ENCODE measurements around the gene SH2D3C.

SH2D3C gene

DNA sequence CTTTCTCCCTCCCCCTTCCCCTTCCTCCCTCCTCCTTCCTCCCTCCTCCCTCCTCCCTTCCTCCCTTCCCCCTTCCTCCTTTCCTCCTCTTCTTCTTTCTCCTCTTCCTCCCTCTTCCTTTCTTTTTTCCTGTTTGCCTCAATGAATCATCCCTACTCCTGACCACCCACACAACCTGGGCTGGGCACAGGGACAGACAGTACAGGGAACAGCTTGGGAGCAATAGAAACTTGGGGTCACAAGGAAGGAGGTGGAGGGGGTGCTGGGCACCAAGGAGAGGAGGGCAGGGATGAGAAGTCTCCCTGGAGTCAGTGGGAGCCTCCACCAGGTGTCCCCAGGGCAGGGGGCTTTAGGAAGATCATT, 57.6 kb downstream of the SH2D3C start:
- Histone ChIP-seq H3K27me3 (replicated peaks; ENCODE audit: control insufficient read depth, insufficient read depth, low read length) (no peaks in the 10 kb centered on the region), H3K4me1 (ENCODE audit: control insufficient read depth, insufficient read depth, low read length) (peaks cover 27% of the 10 kb centered on the region), H3K9me3 (ENCODE audit: control insufficient read depth, low read length) (no peaks in the 10 kb centered on the region), H3K36me3 (ENCODE audit: control insufficient read depth, insufficient read depth, low read length, severe bottlenecking) (no peaks in the 10 kb centered on the region), H3K9ac (ENCODE audit: low read length) (no peak overlapping the region), H3K4me3 (ENCODE audit: low read length) (no peak overlapping the region)
- no peak for DNase-seq (ENCODE audit: low read depth)

DNA sequence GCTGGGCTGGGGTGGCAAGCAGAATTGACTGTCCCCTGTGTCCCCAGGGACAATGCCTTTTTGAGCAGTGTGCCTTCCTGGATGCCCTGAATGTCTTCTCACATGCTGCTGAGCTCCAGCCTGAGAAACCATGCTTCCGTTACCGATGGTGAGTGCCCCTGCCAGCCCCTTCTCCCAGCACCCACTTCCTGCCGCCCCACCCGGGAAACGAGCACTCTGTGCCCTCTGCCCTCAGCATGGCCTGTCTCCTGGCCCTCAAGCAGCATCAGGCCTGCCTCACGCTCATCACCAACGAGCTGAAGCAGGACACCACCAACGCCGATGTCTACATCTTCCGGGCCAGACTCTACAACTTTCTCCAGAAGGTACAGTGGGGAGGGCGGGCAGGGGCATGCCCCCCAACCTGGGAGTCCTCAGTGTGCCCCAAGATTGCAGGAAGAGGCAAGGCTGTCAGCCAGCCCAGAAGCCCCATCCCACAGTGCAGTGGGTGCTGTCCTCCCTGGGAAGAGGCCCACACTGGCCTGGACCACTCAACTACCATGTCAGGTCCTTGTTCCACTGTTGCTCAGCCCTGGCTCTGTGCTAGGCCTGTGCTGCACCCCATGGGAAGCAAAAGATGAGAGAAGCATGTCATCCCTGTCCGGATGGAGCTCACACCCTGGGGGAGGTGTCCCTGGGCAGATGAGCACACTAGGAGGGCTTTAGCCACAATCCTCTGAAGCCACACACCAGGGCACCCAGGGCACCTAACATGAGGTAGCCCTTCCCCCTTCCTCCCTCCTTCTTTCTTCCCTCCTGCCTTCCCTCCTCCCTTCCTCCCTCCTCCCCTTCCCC, 58.2 kb downstream of the SH2D3C start:
- H3K27me3 ChIP-seq (replicated peaks; ENCODE audit: control insufficient read depth, insufficient read depth, low read length): no peaks in the 10 kb centered on the region
- H3K36me3 ChIP-seq (ENCODE audit: control insufficient read depth, insufficient read depth, low read length, severe bottlenecking): no peaks in the 10 kb centered on the region
- H3K4me3 ChIP-seq (ENCODE audit: low read length): no peak overlapping the region
- no peak overlapping the region for H3K9ac ChIP-seq (ENCODE audit: low read length)
- peaks cover 27% of the 10 kb centered on the region for H3K4me1 ChIP-seq (ENCODE audit: control insufficient read depth, insufficient read depth, low read length)
- no peaks in the 10 kb centered on the region for H3K9me3 ChIP-seq (ENCODE audit: control insufficient read depth, low read length)
- no peak for DNase-seq (ENCODE audit: low read depth)

DNA sequence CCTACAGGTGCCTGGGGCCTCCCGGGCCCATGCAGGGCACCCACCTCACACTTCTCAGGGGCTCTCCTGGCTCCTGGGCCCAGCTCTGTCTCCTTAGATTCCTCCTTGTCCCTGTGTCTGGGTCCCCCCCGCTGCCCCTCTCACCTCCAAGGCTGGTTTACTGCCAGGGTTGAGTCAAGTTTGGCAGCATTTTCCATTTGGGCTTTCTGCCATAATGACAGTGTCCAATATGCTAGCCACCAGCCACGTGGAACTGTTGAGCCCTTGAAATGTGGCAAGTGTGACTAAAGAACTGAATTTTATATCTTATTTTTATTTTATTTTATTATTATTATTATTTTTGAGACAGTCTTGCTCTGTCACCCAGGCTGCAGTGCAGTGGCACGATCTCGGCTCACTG, 60.7 kb downstream of the SH2D3C start:
- DNase-seq (ENCODE audit: low read depth): no peak
- Histone ChIP-seq H3K36me3 (ENCODE audit: control insufficient read depth, insufficient read depth, low read length, severe bottlenecking) (no peaks in the 10 kb centered on the region), H3K27me3 (replicated peaks; ENCODE audit: control insufficient read depth, insufficient read depth, low read length) (no peaks in the 10 kb centered on the region), H3K4me1 (ENCODE audit: control insufficient read depth, insufficient read depth, low read length) (peaks cover 16% of the 10 kb centered on the region), H3K4me3 (ENCODE audit: low read length) (no peak overlapping the region), H3K9me3 (ENCODE audit: control insufficient read depth, low read length) (no peaks in the 10 kb centered on the region), H3K9ac (ENCODE audit: low read length) (no peak overlapping the region)

DNA sequence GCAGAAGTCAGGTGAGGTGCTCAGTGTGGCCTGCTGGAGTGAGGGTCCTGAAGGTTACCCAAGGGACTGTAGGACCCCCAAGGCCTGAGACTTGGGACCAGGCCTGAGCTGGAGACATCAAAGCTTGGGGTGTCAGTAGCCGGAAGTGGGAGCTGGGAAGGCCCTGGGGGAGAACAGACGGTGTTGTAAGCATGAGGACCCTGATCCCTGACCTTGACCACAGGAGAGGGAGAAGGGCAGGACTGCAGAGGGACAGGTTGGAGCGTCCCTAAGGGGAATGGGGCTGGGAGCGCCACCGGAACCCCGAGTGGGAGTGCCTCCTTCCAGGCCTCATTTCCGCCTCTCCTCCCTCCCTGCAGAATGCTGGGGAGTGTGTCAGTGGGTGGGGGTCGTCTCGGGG, 62.1 kb downstream of the SH2D3C start:
- Histone ChIP-seq H3K9me3 (ENCODE audit: control insufficient read depth, low read length) (no peaks in the 10 kb centered on the region), H3K36me3 (ENCODE audit: control insufficient read depth, insufficient read depth, low read length, severe bottlenecking) (no peaks in the 10 kb centered on the region), H3K4me3 (ENCODE audit: low read length) (peak overlapping the region; percentile 90), H3K9ac (ENCODE audit: low read length) (peak overlapping the region; percentile 88), H3K4me1 (ENCODE audit: control insufficient read depth, insufficient read depth, low read length) (peaks cover 16% of the 10 kb centered on the region), H3K27me3 (replicated peaks; ENCODE audit: control insufficient read depth, insufficient read depth, low read length) (no peaks in the 10 kb centered on the region)
- no peak for DNase-seq (ENCODE audit: low read depth)

DNA sequence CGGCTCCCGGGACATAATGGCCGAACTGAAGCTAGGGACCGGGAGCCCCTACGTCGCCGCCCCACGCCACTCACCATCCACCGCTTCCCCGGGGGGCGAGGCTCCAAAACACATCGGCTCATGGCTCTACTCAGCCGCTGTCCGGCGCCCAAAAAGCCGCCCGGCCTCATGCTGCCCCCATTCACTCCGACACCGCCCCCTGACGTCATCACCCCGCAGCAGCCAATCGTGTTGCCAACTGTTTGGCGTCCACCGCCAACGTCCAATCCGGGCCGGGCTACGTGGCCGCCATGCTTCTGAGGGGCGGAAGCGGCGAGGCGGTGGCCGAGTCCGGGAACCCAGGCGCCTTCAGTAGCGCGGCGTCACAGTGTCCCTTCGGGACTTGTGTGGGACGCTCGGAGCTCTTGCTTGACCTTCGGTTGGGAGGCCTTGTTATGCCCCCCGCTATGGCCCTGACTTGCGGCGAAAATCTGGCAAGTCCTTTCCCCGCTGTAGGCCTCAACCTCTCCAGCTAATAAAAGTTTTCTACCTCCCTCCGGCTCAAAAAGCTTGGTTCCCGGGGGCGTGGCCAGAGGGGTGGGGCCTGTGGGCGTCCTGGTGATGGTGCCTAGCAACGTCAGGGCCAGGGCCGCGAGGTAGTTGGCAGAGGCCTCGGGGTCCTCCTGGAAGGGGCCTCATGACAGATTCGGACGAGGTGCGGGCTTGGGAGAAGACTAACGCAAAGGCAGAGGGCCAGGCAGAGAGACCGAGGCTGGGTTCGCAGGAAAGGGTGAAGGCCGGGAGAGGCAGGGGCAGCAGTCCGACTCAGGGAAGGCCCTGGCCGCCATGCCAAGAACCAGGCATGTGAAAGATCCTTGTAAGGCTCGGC, 62.8 kb downstream of the SH2D3C start, which contains the start of the genes PTRH1 and TTC16:
PTRH1 (minus strand) TSS at position 194 of the 868 bp plus-strand sequence; CDS start at position 170, 24 bp downstream.
TTC16 (plus strand) TSS at position 610 of the 868 bp plus-strand sequence; CDS start at position 677, 67 bp downstream.
- H3K27me3 ChIP-seq (replicated peaks; ENCODE audit: control insufficient read depth, insufficient read depth, low read length): no peaks in the 10 kb centered on the region
- H3K9me3 ChIP-seq (ENCODE audit: control insufficient read depth, low read length): no peaks in the 10 kb centered on the region
- H3K36me3 ChIP-seq (ENCODE audit: control insufficient read depth, insufficient read depth, low read length, severe bottlenecking): no peaks in the 10 kb centered on the region
- H3K4me1 ChIP-seq (ENCODE audit: control insufficient read depth, insufficient read depth, low read length): peaks cover 16% of the 10 kb centered on the region
- peak within 1 kb of the TSS; percentile 90 for H3K4me3 ChIP-seq (ENCODE audit: low read length)
- peak within 1 kb of the TSS; percentile 88 for H3K9ac ChIP-seq (ENCODE audit: low read length)
- DNase-seq (ENCODE audit: low read depth): peak; percentile 99

DNA sequence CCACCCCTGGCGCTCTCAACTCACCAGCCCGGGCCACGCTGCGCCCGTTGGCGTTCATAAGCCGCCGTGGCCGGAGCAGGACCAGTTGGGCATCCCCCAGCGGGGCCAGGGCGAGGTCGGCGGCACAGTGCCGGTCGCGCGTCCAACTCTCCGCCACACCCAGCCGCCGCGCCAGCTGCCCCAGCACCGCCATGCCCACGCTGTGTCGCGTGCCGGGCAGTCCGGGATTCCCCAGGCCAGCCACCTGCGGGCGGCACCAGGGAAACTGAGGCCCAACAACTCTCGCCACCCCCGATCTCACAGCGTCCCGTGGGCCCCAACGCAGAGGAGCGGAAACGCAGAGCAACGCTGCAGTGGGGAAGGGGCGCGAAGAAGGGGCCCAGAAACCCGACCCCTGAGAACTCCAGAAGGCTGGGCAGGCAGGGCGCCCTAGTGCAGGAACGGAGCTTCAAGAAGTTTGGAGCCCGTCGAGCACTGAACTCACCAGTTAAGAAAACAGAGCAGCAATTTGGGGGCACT, 63.5 kb downstream of the SH2D3C start:
- H3K9me3 ChIP-seq (ENCODE audit: control insufficient read depth, low read length): no peaks in the 10 kb centered on the region
- peak; percentile 67 for DNase-seq (ENCODE audit: low read depth)
- H3K36me3 ChIP-seq (ENCODE audit: control insufficient read depth, insufficient read depth, low read length, severe bottlenecking): no peaks in the 10 kb centered on the region
- peak overlapping the region; percentile 90 for H3K4me3 ChIP-seq (ENCODE audit: low read length)
- H3K9ac ChIP-seq (ENCODE audit: low read length): peak overlapping the region; percentile 88
- H3K27me3 ChIP-seq (replicated peaks; ENCODE audit: control insufficient read depth, insufficient read depth, low read length): no peaks in the 10 kb centered on the region
- peaks cover 16% of the 10 kb centered on the region for H3K4me1 ChIP-seq (ENCODE audit: control insufficient read depth, insufficient read depth, low read length)

DNA sequence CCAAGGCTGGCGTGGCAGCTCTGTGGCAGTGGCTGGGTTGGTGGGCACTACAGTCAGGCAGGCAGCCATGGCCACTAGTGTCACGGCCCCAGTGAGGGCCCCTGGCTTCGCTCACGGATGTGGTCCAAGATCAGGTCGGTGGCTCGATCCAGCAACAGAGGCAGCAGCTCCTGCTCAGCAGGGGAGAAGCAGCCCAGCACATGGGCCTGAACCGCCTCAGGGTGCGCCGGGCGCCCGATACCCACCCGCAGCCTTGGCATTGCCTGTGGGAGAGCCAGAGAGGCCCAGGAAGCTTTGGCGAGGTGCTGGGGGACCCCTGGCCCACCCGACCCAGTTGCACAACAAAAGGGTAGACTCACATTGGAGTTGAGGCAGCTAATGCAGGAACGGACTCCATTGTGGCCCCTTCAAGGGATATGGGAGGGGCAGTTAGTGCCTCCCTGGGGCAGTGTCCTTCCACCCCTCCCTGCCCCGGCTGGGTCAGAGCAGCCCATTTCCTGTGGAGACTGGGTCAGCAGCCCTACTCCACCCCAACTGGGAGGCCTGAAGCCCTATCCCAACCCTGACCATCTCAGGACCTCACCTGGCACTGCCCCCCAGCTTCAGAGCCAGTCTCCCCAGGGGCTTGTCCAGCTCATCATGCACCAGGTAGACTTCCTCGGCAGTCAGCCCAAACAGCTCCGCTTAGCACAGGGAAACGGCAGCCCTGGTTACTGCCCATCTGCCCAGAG, 64.3 kb downstream of the SH2D3C start:
- peaks cover 16% of the 10 kb centered on the region for H3K4me1 ChIP-seq (ENCODE audit: control insufficient read depth, insufficient read depth, low read length)
- no peaks in the 10 kb centered on the region for H3K9me3 ChIP-seq (ENCODE audit: control insufficient read depth, low read length)
- peak overlapping the region; percentile 47 for H3K9ac ChIP-seq (ENCODE audit: low read length)
- no peaks in the 10 kb centered on the region for H3K27me3 ChIP-seq (replicated peaks; ENCODE audit: control insufficient read depth, insufficient read depth, low read length)
- peak overlapping the region; percentile 90 for H3K4me3 ChIP-seq (ENCODE audit: low read length)
- DNase-seq (ENCODE audit: low read depth): peak; percentile 4
- no peaks in the 10 kb centered on the region for H3K36me3 ChIP-seq (ENCODE audit: control insufficient read depth, insufficient read depth, low read length, severe bottlenecking)

DNA sequence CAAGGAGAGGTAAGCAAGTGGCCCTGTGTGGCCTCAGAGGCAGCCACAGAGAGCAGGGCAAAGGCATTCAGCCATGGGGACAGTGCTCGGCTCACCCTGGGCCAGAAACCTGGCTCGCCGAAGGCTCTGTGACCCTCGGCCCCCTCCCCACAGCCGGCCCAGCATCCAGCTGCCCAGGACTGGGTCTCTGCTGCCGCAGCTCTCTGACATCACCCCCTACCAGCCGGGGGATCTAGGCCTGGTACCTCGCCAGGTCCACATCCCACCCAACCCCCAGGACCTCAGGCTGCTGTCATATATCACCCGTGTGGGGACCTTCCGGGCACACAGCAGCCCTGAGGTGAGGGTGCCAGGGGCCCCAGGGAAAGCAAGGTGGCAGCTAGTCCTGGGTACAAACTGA, 65.6 kb downstream of the SH2D3C start:
- Histone ChIP-seq H3K9me3 (ENCODE audit: control insufficient read depth, low read length) (no peaks in the 10 kb centered on the region), H3K9ac (ENCODE audit: low read length) (no peak overlapping the region), H3K4me3 (ENCODE audit: low read length) (no peak overlapping the region), H3K27me3 (replicated peaks; ENCODE audit: control insufficient read depth, insufficient read depth, low read length) (no peaks in the 10 kb centered on the region), H3K4me1 (ENCODE audit: control insufficient read depth, insufficient read depth, low read length) (peaks cover 16% of the 10 kb centered on the region), H3K36me3 (ENCODE audit: control insufficient read depth, insufficient read depth, low read length, severe bottlenecking) (no peaks in the 10 kb centered on the region)
- no peak for DNase-seq (ENCODE audit: low read depth)

DNA sequence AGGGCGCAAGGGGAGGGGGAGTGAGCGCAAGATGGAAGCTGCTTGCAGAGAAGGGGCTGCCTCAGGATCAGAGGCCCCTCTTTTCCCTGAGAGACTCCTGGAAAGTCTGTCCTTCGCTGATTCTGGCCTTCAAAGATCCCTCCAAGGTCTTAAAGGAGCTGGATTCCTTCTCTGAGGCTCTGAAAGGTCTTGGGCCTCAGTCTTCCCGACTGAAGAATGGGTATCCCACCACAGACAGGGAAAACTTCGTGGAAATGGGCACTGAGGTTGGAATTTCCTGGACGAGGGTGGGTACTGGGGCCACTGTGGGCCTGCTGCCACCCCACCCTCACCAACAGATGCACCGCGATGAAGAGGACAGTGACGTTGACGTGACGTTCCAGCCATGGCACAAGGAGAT, 66.1 kb downstream of the SH2D3C start:
- peaks cover 13% of the 10 kb centered on the region for H3K4me1 ChIP-seq (ENCODE audit: control insufficient read depth, insufficient read depth, low read length)
- DNase-seq (ENCODE audit: low read depth): no peak
- no peaks in the 10 kb centered on the region for H3K9me3 ChIP-seq (ENCODE audit: control insufficient read depth, low read length)
- H3K27me3 ChIP-seq (replicated peaks; ENCODE audit: control insufficient read depth, insufficient read depth, low read length): no peaks in the 10 kb centered on the region
- no peaks in the 10 kb centered on the region for H3K36me3 ChIP-seq (ENCODE audit: control insufficient read depth, insufficient read depth, low read length, severe bottlenecking)
- no peak overlapping the region for H3K9ac ChIP-seq (ENCODE audit: low read length)
- H3K4me3 ChIP-seq (ENCODE audit: low read length): no peak overlapping the region

DNA sequence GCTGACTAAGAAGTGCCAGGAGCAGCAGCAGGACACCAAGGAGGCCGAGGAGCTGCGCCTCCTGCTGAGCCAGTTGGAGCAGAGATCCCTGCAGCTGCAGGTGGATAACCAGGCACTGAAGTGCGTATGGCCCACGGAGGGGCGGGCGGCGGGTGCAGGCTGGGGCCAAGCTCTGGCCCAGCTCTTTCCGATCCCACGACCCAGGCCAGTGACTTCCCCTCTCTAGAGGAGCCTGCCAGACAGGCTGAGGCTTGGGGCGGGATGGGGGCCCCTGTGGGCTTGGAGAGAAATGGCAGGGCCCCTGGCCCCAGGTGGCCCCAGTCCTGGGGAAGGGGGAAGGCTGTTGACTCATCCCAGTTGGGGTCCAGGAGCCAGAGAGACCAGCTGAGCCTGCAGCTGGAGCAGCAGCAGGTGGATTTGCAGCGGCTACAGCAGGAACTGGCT, 66.6 kb downstream of the SH2D3C start:
- no peak for DNase-seq (ENCODE audit: low read depth)
- H3K4me1 ChIP-seq (ENCODE audit: control insufficient read depth, insufficient read depth, low read length): peaks cover 13% of the 10 kb centered on the region

More for the DNA sequence above, 66.6 kb downstream of the SH2D3C start:
- no peak overlapping the region for H3K9ac ChIP-seq (ENCODE audit: low read length)
- H3K36me3 ChIP-seq (ENCODE audit: control insufficient read depth, insufficient read depth, low read length, severe bottlenecking): no peaks in the 10 kb centered on the region
- no peaks in the 10 kb centered on the region for H3K9me3 ChIP-seq (ENCODE audit: control insufficient read depth, low read length)
- H3K4me3 ChIP-seq (ENCODE audit: low read length): no peak overlapping the region
- no peaks in the 10 kb centered on the region for H3K27me3 ChIP-seq (replicated peaks; ENCODE audit: control insufficient read depth, insufficient read depth, low read length)

All from adipocyte (in vitro differentiated cells).